ENCODE data around the gene C4orf50. TPM values are rescaled to one million over a fixed set of nuclear protein-coding genes. Genes with fewer than 3 reads are reported as not detected.

Gene C4orf50
- total RNA-seq, 1 donor from 2014 or later: not detected

DNA sequence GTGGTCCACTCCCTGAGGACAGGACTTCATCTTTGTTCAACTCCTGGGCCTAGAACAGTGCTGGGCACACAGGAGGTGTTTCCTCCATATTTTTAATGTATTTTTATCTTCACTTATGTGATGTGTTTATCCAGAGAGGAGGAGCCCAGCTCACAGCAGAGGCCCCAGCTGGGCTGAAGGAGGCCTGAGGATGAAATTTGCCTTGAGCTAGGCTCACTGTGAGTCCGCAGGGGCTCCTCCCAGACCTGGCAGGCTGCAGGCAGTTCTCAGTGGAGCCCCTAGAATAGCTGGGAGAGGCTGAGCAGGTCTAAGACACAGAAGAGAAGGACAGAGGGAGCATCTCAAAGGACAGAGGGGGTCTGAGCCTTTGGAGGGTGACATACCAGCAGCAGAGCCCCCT, 26.8 kb downstream of the C4orf50 start:
- no peak for DNase-seq (ENCODE audit: low spot score)

DNA sequence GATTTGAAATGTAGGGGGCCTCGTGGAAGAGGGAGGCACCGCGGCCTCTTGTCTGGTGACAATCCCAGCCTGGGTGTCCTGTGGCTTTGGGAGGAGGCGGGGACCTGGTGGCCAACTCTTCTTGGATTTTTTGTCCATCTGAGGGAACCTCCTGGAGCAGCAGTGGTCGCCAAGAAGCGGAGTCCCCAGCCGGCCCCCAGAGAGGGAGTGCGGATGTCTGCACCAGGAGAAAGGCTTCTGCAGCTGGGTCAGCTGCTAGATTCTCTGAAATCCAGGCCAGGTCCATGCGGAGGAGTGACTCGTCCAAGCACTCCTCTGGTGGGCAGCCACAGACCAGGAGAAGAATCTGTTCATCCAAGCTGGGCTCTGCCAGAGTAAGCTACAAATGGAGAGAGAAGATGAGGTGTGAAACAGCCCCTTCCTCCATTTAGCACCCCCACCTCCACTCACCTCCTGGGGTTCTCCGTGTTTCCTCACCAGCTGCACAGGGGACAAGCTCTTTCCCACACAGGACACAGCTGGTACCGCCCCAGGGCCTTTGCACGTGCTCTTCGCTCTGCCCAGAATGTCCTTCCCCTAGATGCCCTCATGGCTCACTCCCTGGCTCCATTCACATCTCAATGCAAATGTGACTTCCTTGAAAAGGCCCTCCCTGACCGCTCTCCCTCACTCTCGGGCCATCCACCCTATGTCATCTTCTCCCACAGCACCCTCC, 27.6 kb downstream of the C4orf50 start:
- Mint-ChIP-seq H3K27me3 (ENCODE audit: low read depth) (peaks cover 48% of the 10 kb centered on the region), H3K9me3 (ENCODE audit: low read depth) (no peaks in the 10 kb centered on the region), H3K27ac (ENCODE audit: unreplicated experiment) (no peak overlapping the region), H3K4me1 (ENCODE audit: low read depth) (no peaks in the 10 kb centered on the region), H3K36me3 (ENCODE audit: low read depth) (no peaks in the 10 kb centered on the region), H3K4me3 (ENCODE audit: unreplicated experiment) (no peak overlapping the region)
- TF ChIP-seq, protein P1, sequence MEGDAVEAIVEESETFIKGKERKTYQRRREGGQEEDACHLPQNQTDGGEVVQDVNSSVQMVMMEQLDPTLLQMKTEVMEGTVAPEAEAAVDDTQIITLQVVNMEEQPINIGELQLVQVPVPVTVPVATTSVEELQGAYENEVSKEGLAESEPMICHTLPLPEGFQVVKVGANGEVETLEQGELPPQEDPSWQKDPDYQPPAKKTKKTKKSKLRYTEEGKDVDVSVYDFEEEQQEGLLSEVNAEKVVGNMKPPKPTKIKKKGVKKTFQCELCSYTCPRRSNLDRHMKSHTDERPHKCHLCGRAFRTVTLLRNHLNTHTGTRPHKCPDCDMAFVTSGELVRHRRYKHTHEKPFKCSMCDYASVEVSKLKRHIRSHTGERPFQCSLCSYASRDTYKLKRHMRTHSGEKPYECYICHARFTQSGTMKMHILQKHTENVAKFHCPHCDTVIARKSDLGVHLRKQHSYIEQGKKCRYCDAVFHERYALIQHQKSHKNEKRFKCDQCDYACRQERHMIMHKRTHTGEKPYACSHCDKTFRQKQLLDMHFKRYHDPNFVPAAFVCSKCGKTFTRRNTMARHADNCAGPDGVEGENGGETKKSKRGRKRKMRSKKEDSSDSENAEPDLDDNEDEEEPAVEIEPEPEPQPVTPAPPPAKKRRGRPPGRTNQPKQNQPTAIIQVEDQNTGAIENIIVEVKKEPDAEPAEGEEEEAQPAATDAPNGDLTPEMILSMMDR (IDR thresholded peaks at IDR 0.05): no peak
- DNase-seq (ENCODE audit: low spot score): no peak

More for the DNA sequence above, 26.8 kb downstream of the C4orf50 start:
- no peak overlapping the region for H3K27ac Mint-ChIP-seq (ENCODE audit: unreplicated experiment)
- H3K36me3 Mint-ChIP-seq (ENCODE audit: low read depth): no peaks in the 10 kb centered on the region
- H3K4me1 Mint-ChIP-seq (ENCODE audit: low read depth): no peaks in the 10 kb centered on the region
- H3K27me3 Mint-ChIP-seq (ENCODE audit: low read depth): peaks cover 55% of the 10 kb centered on the region
- TF ChIP-seq, protein P1 (IDR thresholded peaks at IDR 0.05): no peak
- H3K4me3 Mint-ChIP-seq (ENCODE audit: unreplicated experiment): no peak overlapping the region
- no peaks in the 10 kb centered on the region for H3K9me3 Mint-ChIP-seq (ENCODE audit: low read depth)

DNA sequence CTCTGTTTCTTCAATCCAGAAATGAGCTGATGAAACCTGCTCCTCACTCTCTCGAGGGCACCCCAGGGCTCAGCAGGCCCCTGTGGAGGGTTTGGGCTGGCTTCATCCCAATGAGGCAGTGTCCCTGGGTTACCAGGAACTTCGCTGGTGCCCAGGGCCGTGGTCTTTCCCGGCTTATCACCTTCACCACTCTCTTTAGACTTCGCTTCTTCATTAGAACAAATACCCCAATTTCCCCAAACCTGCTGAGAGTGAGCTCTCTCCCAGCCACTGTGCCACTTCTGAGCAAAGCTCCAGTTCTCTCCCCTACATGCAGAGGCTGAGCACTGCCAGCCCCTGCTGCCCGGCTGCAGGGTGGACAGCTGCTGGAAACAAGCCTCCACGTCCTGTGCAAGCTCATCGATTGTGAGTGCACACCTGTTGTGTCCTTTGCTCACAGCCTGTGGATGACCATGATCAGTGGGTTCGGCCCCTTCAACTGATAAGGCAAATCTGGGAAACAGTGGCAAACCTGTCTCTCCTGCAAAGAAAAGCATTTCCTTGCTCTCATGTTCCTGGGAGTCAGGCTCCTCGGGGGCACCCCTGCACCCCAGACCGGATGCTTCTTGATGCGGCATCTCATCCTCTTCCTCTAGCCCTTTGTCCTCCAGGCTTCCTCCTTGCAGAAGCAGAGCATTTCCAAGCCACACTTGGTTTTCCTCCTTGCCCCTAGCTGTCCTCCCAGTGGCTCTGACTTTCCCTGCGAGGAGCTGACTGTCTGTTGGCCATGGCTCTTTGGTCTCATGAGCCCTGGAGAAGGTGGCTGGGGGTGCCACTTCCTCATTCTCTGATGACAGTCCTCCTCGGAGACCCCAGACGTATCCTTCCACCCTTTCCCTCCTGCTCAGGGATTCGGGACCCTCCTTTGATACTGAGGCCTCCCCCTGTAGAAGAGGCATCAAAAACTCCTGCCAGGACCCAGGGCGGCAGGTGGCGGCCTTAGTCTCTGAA, 28.7 kb downstream of the C4orf50 start:
- H3K36me3 Mint-ChIP-seq (ENCODE audit: low read depth): peaks cover 3% of the 10 kb centered on the region
- no peaks in the 10 kb centered on the region for H3K4me1 Mint-ChIP-seq (ENCODE audit: low read depth)
- H3K27me3 Mint-ChIP-seq (ENCODE audit: low read depth): peaks cover 43% of the 10 kb centered on the region
- no peak for DNase-seq (ENCODE audit: low spot score)
- peaks cover 6% of the 10 kb centered on the region for H3K9me3 Mint-ChIP-seq (ENCODE audit: low read depth)
- TF ChIP-seq, protein P1 (IDR thresholded peaks at IDR 0.05): no peak
- no peak overlapping the region for H3K27ac Mint-ChIP-seq (ENCODE audit: unreplicated experiment)
- H3K4me3 Mint-ChIP-seq (ENCODE audit: unreplicated experiment): no peak overlapping the region

DNA sequence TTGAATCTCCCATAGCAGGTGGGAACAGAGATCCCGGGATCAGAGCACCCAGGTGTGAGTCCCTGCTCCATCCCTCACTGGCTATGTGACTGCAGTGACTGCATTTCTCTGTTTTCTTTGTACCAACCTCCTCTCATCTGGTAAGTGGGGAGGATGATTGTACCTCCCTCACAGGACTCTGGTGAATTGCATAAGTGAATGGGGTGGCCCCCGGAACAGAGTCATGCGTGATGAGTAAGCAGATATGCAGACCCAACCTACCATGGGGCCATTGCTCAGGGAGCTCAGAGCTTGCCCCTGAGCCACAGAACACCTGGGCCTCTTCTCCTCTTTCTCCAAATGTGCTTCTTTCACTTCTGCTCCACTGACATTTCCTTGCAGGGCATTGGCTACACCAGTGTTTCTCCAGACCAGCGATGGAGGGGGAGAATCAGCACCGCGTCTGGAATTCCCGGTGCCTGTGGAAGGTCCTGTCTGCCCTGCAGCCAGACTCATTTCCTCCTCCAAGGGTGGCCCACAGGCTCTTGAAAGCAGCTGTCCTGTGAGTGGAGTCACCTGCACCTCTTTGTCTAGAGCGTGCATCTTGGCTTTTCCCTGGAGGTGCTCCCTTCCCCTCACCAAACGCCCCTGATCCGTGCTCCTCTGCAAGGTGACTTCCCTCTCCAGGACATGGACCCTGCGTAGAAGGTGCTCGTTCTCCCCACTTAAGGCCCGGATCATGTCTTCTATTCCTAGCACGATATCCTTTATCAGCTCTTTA, 30.0 kb downstream of the C4orf50 start:
- Mint-ChIP-seq H3K4me3 (ENCODE audit: unreplicated experiment) (no peak overlapping the region), H3K9me3 (ENCODE audit: low read depth) (peaks cover 18% of the 10 kb centered on the region), H3K4me1 (ENCODE audit: low read depth) (no peaks in the 10 kb centered on the region), H3K36me3 (ENCODE audit: low read depth) (peaks cover 6% of the 10 kb centered on the region), H3K27me3 (ENCODE audit: low read depth) (peaks cover 42% of the 10 kb centered on the region), H3K27ac (ENCODE audit: unreplicated experiment) (no peak overlapping the region)
- TF ChIP-seq, protein P1 (IDR thresholded peaks at IDR 0.05): no peak
- no peak for DNase-seq (ENCODE audit: low spot score)

DNA sequence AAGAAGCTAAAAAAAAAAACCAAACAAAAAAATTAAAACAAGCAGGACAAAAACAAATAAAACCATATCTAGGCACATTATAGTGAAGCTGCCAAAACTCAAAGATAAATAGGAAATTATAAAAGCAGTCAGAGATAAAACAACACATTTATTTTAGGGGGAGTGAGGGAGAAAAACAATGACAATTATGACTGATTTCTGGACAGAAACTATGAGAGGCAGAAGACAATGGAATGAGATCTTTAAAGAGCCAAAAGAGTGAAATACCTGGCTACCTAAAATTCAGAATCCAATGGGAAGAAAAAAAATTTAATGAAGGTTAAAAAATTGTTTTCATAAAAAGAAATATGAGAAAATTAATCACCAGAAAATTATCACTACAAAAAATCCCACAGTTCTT, 33.4 kb downstream of the C4orf50 start:
- Mint-ChIP-seq H3K36me3 (ENCODE audit: low read depth) (peaks cover 6% of the 10 kb centered on the region), H3K4me1 (ENCODE audit: low read depth) (peaks cover 4% of the 10 kb centered on the region), H3K27me3 (ENCODE audit: low read depth) (peaks cover 36% of the 10 kb centered on the region), H3K9me3 (ENCODE audit: low read depth) (peaks cover 18% of the 10 kb centered on the region), H3K27ac (ENCODE audit: unreplicated experiment) (no peak overlapping the region), H3K4me3 (ENCODE audit: unreplicated experiment) (no peak overlapping the region)
- TF ChIP-seq, protein P1 (IDR thresholded peaks at IDR 0.05): no peak
- DNase-seq (ENCODE audit: low spot score): no peak

All from chondrocyte (in vitro differentiated cells).